GM19372 (cell line): Measurements from ENCODE around the gene C10orf88.
"Not testable (repeated sequence)": the region's sequence is repeated elsewhere in the genome, so short reads cannot be mapped to it uniquely, and the experiment has no call there.

Source experiments
- ATAC-seq: cut with Tn5 transposase; IDR thresholded peaks from one replicate; pipeline ENCODE4 v1.9.1; 2021; ENCODE audit warnings: mild to moderate bottlenecking, low read depth, moderate library complexity; ENCODE audit not compliant: unreplicated experiment

Gene C10orf88

GRCh38 chr10:122966879-122967278, 12.9 kb upstream of the C10orf88 start:
- no peak for ATAC-seq

- ATAC-seq: no peak
These were observed 8.4 kb upstream of the C10orf88 start for GRCh38 chr10:122962405-122962804.

DNA sequence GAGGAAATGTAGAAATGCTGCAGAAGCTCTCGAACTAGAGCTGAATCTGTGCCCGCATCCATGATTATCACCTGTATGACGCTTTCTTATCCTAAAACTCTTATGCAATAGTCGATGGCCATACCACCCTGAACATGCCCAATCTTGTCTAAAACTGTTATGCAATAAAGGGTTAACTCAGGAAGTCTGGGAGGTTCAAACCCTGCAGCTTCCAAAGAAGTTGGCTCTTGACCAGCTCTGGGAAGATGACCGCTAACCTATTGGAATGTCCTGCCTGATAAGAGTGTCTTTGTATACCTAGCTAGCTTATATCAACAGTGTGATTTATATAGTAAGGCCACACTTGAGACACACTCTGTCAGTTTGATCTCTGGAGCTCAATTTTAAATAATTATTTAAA, 3.4 kb upstream of the C10orf88 start:
- no peak for ATAC-seq

DNA sequence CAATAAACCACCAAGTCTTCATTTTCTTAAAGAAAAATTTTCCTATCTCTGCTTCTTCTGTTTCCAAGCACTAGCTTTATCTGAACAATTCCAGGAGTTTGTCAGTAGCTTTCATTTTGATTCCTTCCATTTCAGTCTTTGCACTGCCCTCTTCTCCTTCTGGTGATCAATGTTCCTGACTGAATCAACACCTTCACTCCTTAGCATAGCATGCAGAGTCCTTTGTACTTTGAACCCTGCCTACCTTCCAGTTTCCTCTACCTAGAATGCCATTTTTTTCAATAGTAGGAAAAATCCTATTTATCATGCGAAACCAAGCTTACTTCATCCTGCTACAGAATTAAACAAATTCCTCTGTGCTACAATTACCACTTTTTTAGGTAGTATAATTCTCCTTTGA, 1.9 kb upstream of the C10orf88 start:
- no peak for ATAC-seq

DNA sequence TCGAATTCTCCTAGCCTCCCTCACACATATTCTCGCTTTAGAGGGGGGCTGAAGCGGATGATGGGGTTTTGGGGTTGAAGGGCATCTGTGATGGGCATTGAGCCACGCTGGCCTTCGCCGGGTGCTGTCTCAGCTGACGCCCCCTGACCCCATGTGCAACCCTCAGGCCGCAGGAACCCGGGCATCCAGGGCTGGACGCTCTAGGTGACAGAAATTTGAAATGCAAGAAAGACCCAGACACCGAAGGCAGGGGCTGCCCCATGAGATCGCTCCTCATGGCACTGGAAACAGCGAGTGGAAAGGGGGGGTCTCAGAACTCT, 664 bp upstream of the C10orf88 start:
- ATAC-seq: no peak

DNA sequence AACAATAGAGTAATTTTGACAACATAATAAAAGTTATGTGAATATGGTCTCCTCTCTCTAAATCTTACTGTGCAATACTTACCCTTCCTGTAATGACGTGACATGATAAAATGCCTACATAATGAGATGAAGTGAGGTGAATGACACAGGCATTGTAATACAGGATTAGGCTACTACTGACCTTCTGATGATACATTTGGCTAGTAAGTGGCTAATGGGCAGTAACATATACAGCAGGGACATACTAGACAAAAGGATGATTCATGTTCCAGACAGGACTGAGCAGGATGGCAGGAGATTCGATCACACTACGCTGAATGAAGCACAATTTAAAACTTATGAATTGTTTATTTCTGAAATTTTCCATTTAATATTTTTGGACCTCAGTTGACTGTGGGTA, 4.7 kb downstream of the C10orf88 start:
- no peak for ATAC-seq

DNA sequence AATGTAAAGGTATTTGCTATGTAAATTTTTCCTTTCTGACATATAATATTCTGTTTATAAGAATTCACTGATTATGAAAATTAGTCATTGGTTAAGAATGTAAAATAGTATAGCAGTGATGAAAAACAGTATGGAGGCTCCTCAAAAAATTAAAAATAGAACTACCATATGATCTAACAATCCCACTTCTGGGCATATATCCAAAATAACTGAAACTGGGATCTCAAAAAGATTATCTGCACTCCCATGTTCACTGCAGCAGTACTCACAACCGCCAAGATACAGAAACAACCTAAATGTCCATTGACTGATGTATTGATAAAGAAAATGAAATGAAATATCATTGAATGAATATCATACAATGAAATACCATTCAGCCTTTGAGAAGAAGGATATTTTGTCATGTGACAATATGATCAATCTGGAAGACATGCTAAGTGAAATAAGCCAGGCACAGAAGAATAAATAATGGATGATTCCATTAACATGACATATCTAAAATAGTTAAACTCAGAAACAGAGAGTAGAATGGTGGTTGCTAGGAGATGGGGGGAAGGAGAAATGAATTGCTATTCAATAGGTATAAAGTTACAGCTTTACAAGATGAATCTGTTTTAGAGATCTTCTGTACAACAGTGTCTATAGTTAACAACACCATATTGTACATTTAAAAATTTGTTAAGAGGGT, 14.0 kb downstream of the C10orf88 start:
- ATAC-seq: no peak

GRCh38 chr10:122939133-122939855, 14.7 kb downstream of the C10orf88 start:
- ATAC-seq: no peak

DNA sequence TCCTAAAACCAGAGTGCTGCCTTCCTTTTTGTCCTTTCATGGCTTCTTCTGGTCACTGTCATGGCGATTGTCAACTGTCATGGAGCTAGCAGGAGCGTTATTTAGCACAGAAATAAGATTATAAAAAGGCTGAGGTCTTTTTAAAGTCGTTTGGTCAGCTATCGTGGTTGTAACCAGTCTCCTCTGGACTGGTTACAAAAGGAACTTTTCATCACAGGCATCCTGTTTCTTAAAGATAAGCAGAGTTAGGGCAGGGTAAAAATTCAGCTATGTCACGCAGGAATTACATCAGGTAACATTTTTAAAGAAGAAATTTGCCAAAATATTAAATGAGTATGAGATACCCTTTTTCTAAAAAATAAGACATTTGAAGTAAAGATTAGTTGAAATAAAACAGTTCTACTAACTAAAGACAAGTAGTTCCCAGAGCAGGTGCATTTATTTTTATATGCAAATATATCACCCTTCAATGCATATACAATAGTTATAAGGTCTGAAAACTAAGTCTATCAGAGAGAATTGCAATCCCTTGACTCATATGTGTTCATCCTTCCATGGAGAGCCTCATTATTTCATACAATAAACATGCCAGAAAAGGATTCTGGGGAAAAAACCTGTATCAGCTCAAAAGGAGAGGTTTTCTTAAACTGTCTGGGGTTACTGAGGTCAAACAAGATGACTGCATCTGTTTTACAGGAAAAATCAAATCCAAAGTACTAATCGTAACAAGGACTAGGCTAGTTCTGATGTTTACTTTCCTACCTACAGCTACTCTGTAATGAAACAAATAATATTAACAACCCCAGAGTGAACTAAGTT, 22.7 kb downstream of the C10orf88 start:
- ATAC-seq: no peak

DNA sequence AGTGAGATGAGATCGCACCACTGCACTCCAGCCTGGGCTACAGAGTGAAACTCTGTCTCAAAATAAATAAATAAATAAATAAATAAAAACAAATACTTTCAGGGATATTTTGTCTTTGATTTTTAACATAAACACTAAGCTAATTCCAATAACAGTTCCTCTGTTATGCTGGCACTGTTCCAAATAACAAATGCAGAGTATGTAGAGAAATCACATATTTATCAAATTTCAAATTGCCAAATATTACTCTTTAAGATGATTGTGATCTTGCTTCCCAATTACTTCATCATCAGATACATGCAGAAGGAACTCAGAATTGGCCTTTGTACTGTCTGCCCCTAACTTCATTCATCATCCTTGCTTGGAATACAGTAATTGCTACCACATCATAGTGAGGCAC, 23.9 kb downstream of the C10orf88 start:
- no peak for ATAC-seq

- no peak for ATAC-seq
These were observed 38.3 kb downstream of the C10orf88 start for GRCh38 chr10:122915700-122916099.

DNA sequence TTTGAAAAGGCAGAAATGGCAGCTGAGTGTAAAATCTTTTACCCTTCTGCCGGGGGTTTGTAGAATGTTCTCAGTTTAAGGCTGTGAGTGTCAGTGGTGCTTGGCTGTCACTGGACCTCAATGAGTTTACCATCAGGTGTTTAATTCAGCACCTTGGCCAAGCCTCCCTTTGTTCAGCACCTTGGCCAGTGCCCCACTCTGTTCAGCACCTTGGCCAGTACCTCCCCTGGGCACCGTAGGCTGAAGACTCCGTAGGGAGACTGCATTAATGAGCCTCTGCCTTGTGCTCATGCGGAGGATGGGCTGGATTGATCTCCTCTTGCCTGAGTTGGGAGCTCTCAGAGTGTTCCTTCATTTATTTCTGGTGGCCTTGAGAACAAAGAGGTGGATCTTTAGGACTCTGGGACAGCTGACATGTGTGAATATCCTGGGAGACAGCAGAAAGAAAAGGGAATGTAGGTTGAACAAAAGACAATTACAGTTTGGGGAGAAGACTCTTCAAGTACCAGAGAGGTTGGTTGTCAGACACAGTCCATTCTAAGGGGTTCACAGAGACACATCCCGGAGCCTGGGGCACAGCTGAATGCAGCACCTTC, 42.0 kb downstream of the C10orf88 start:
- ATAC-seq: no peak

- ATAC-seq: no peak
These were observed 43.7 kb downstream of the C10orf88 start, which contains the start of gene FAM24A for GRCh38 chr10:122910310-122910709. Gene FAM24A, plus strand, starts transcription at chr10:122910610. Its CDS starts 1,025 bp downstream, at chr10:122911635.

DNA sequence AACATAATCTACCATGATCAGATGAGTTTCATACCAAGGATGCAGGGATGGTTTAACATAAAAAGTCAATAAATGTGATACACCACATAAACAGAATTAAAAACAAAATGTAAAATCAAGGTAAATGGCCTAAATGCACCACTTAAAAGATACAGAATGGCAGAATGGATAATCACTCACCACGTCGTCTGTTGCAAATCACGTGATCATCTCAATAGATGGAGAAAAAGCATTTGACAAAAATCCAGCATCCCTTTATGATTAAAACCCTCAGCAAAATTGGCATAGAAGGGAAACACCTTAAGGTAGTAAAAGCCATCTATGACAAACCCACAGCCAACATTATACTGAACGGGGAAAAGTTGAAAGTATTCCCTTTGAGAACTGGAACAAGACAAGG, 50.2 kb downstream of the C10orf88 start:
- ATAC-seq: not testable (repeated sequence)

- no peak for ATAC-seq
These were observed 59.6 kb downstream of the C10orf88 start for GRCh38 chr10:122894261-122894944.

- no peak for ATAC-seq
These were observed 69.9 kb downstream of the C10orf88 start for GRCh38 chr10:122884166-122884565.

- ATAC-seq: no peak
These were observed 71.3 kb downstream of the C10orf88 start for GRCh38 chr10:122882766-122883165.
